ENCODE measurements around the gene SIGLEC8. TPM values are rescaled to one million over a fixed set of nuclear protein-coding genes. Genes with fewer than 3 reads are reported as not detected.

The SIGLEC8 gene
- total and polyA plus RNA-seq, 2 of the 4 experiments (the other 2 are of a cell fraction): not detected

GRCh38 chr19:51462276-51462675 lies 4.0 kb upstream of the SIGLEC8 start:
- TF ChIP-seq RCOR1 (IDR thresholded peaks at IDR 0.05; ENCODE audit: insufficient replicate concordance, low read length): no peak
- TF ChIP-seq FOS (IDR thresholded peaks at IDR 0.05; ENCODE audit: low read depth, low read length): no peak
- TF ChIP-seq CEBPB (IDR thresholded peaks at IDR 0.05; ENCODE audit: low read depth, low read length): no peak
- no peak for TF ChIP-seq RFX5 (IDR thresholded peaks at IDR 0.05; ENCODE audit: low read depth, low read length)
- TF ChIP-seq NFE2L2 (IDR thresholded peaks at IDR 0.05; ENCODE audit: low read depth, low read length): no peak
- TF ChIP-seq CHD1 (IDR thresholded peaks at IDR 0.05; ENCODE audit: low read depth, low read length): no peak
- TF ChIP-seq MAZ (IDR thresholded peaks at IDR 0.05; ENCODE audit: borderline replicate concordance, low read depth, low read length): no peak
- TF ChIP-seq USF2 (IDR thresholded peaks at IDR 0.05; ENCODE audit: low read depth, low read length): no peak
- TF ChIP-seq MAFK (IDR thresholded peaks at IDR 0.05; ENCODE audit: low read depth, low read length): no peak
- TF ChIP-seq ELK1 (IDR thresholded peaks at IDR 0.05; ENCODE audit: borderline replicate concordance, low read depth, low read length): no peak
- TF ChIP-seq POLR2A (IDR thresholded peaks at IDR 0.05; ENCODE audit: low read depth, low read length): no peak
- no peak for TF ChIP-seq CTCF (conservative IDR thresholded peaks at IDR 0.05; ENCODE audit: low read depth, low read length)
- no peak for TF ChIP-seq SMC3 (IDR thresholded peaks at IDR 0.05; ENCODE audit: low read depth, low read length)
- no peak for TF ChIP-seq RAD21 (IDR thresholded peaks at IDR 0.05; ENCODE audit: low read length)
- no peak for DNase-seq
- intact Hi-C loops (cut with micrococcal nuclease): no loop called here

More at GRCh38 chr19:51462276-51462675, 4.0 kb upstream of the SIGLEC8 start:
- WGBS, 2 experiments (ENCODE audit: extremely low coverage in 2 of 2, insufficient read length in 1 of 2): 100% methylated on average over 3 of the region's 7 CpGs; no CpG with 5 or more reads in 1 of the 2 experiments
- Histone ChIP-seq H3K27ac (ENCODE audit: insufficient read depth, low read length) (no peak overlapping the region), H2AK9ac (replicated peaks; ENCODE audit: low read depth, low read length, poor library complexity) (no peak overlapping the region), H2BK5ac (ENCODE audit: low read depth, low read length, poor library complexity, severe bottlenecking) (no peak overlapping the region), H3K14ac (replicated peaks; ENCODE audit: low read depth, low read length) (no peak overlapping the region), H3K79me1 (ENCODE audit: low read depth in 1 of 2, low read length in 2 of 2) (no peaks in the 10 kb centered on the region), H3K4me3 (ENCODE audit: insufficient read depth, low read depth, low read length) (no peak overlapping the region), H4K20me1 (ENCODE audit: insufficient read depth, low read length) (no peaks in the 10 kb centered on the region), H2BK15ac (ENCODE audit: low read depth, low read length) (no peak overlapping the region), H4K91ac (ENCODE audit: insufficient read depth, low read depth, low read length) (no peak overlapping the region), H2AFZ (replicated peaks; ENCODE audit: low read length, poor library complexity) (no peak overlapping the region), H2AK5ac (ENCODE audit: low read depth, low read length) (no peak overlapping the region), H3K9me1 (ENCODE audit: insufficient read depth, low read length) (no peaks in the 10 kb centered on the region), H3K27me3 (ENCODE audit: control insufficient read depth, insufficient read depth, low read length) (no peaks in the 10 kb centered on the region), H3K18ac (ENCODE audit: low read depth, low read length) (no peak overlapping the region), H2BK120ac (ENCODE audit: low read depth, low read length) (no peak overlapping the region), H3K4me1 (ENCODE audit: control insufficient read depth, insufficient read depth, low read length) (no peaks in the 10 kb centered on the region), H4K8ac (ENCODE audit: low read depth in 2 of 2, low read length in 2 of 2) (no peak overlapping the region), H3K9ac (ENCODE audit: low read depth, low read length) (no peak overlapping the region), H3K36me3 (ENCODE audit: control insufficient read depth, insufficient read depth, low read length) (no peaks in the 10 kb centered on the region), H4K5ac (ENCODE audit: low read depth, low read length) (no peak overlapping the region), H3K23ac (ENCODE audit: low read depth, low read length) (no peak overlapping the region), H3K4me2 (ENCODE audit: low read depth, low read length) (no peak overlapping the region), H3K4ac (ENCODE audit: low read depth, low read length) (no peak overlapping the region), H3K9me3 (ENCODE audit: control insufficient read depth, insufficient read depth, low read length) (peaks cover 2% of the 10 kb centered on the region; the same call in 1 of the 2 replicates), H2BK20ac (ENCODE audit: low read depth, low read length) (no peak overlapping the region), H3K56ac (ENCODE audit: extremely low read depth, insufficient read depth, low read length) (no peak overlapping the region)
- ATAC-seq (ENCODE audit: low read depth): no peak
- ChIA-PET CTCF (no interaction called here), POLR2A (ENCODE audit: unreplicated experiment) (no interaction called here)
- in situ Hi-C loops (cut with MboI; ENCODE audit: low sequenced_read_pairs): no loop called here
- BruUV-seq (replicated peaks): no TSS peak
- dilution Hi-C loops (cut with HindIII; ENCODE audit: low sequenced_read_pairs, unreplicated experiment): no loop called here

All from IMR-90 (cell line).